HG03354 (cell line): ENCODE results near the gene EXOC4.

Source experiments
- ATAC-seq: cut with Tn5 transposase; IDR thresholded peaks from one replicate; pipeline ENCODE4 v1.9.1; 2021; ENCODE audit warnings: mild to moderate bottlenecking; ENCODE audit not compliant: unreplicated experiment, poor library complexity, severe bottlenecking

The EXOC4 gene

DNA sequence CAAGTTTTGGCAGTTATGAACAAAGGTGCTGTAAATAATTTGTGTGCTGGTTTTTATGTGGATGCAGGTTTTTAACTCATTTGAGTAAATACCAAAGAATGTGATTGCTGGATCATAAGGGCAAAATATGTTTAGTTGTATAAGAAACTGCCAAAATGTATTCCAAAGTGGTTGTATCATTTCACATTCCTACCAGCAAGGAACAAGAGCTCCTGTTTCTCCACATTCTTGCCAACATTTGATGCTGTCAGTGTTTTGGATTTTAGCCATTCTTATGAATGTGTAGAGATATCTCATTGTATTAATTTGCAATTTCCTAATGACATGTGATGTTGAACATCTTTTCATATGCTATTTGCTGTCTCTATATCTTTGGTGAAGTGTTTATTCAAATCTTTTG, 666.9 kb downstream of the EXOC4 start:
- ATAC-seq, result no peak

DNA sequence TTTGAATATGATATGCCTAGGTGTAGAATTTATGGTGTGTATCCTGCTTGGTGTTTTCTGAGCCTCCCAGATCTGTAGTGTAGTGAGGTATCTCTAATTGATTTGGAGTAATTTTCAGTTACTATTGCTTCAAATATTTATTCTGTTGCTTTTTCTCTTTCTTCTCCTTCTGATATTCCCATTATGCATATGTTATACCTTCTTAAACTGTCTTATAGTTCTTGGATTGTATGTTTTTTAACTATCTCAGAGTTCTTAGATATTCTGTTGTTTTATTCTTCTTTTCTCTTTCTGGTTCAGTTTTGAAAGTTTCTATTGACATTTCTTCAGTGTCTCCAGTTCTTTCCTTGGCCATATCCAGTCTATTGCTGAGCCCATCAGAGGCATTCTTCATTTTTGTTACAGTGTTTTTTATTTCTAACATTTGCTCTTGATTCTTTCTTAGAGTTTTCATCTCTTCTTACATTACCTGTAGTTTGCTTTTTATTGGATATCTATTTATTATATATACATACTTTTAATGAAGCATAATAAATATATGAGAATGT, 668.8 kb downstream of the EXOC4 start:
- ATAC-seq, result no peak

DNA sequence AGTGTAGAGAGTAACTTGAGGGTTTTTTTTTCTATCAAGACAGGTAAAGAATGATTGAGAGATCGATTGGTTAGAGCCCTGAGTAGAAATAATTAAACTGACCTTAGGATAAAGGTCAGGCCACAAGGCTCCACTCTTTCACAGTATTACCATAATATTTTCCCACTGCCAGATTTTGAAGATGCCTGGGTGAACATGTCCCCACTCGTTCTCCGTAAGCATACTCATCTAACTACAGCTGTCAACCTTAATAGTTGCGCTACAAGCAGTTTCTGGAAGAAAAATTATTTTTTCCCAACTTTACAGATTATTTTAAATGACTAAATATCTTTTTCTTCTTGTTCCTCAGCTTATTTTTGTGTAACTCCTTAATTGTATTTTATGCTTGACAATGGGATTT, 671.1 kb downstream of the EXOC4 start:
- ATAC-seq, result no peak

DNA sequence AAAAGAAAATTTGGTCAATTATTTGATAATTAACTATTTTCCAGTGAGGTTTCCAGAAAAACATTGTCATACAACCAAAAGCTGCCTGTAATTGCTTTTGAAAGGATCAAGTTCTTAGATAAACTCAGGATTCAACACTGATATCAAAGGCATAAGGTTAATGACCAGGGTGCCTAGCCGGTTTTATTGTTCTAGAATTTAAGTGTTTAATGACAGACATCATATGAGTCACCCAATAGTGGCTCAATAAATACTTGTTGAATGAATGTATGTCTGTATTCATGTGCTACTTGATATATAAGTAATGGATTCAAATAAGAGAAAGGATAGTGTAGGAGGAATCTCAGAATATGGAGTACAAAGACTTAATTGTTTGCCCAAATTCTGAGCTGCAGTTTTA, 678.2 kb downstream of the EXOC4 start:
- no peak for ATAC-seq

DNA sequence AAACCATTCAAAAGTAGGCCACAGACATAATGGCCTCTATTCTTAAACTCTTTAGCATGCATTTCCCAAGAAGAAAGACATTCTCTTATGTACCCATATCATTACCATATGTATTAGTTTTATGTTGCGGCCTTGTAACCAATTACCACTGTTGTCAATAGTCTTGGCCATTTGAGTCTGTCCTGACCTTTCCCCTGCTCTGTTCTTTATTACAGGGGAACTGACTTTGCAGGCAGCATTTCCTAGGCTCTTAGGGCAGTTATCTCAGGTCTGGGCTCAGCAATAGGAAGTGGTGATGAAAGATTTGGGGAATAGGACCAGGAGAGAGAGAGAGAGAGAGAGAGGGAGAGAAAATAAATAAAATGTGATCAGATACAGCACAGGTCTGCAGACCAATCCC, 679.7 kb downstream of the EXOC4 start:
- ATAC-seq, result no peak

DNA sequence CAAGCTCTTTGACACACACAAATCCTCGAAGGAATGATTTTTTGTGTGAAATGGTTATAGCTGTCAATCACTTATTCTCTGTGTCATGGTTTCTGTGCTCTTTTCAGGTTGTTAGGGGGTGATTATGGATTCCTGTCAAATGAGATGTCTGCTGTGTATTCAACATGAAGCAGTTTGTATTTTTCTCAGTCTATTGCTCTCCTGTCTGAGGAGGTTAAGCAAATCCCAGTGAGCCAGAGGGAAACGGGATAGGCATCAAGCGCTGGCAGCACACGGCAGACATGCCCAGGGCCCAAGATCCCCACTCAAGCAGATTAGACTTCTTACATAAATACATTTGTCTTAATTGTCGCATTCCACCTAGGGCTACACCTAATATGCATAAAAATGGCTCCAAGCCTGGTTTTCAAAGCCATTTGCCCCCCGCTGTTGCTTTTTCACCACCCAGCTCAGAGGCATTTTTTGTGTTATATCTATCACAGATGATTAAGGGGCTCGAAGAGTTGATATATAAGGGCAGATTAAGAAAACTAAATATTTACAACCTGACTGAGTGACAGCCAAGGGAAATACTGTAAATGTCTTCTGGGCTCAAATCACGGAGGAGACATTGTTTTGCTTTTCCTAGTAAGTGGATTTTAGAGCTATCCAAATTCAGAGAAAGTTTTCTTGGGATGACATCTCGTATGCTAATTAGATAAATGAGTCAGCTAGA, 681.5 kb downstream of the EXOC4 start:
- ATAC-seq, result no peak

DNA sequence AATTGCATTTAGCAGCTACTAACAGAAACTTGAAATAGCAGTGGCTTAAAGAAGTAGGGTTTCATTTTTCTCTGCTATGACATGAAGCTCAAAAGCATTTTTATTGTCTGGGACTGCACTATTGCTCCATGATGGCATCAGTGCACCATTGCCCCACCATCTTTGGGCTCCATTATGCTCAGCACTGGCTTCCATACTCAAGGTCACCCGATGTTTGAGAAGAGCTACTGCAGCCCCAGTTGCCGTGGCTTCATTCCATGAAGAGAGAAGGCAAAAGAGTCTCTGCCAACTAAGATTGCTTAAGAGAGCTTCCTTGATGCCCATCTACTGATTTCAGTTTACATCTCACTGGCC, 682.1 kb downstream of the EXOC4 start:
- ATAC-seq, result no peak

DNA sequence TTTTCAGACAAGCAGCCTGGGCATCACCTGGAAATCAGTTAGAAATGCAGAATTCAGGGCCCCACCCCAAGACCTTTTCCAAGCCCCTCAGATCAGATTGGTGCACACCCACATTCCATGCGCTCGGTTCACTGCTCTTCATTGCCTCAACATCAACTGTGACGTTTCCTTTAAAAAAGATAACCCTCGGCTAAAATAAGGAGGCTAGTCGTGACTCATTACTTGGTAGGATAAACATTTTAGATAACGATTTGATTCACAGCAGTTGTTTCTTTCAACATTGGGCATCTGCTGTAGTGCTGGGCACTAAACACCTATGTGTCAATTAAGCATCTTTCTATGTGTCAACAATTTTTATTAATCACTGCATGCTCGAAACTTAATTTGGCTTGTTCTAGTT, 683.2 kb downstream of the EXOC4 start:
- ATAC-seq, result no peak

DNA sequence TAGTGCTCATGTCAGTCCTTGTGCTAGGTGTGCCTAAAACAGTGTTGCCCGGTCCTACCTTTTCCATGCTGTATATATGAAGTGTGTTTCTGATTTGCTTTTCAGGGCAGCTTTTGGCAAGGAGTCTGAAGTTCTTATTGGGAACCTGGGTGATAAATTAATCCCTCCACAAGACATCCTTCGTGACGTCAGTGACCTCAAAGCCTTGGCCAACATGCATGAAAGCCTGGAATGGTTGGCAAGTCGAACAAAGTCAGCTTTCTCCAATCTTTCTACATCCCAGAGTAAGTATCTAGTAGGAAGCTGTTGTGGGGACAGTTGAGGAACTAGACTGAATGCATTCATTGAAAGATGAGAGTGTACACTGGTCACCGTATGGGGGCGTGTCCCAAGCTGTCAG, 684.9 kb downstream of the EXOC4 start:
- no peak for ATAC-seq

DNA sequence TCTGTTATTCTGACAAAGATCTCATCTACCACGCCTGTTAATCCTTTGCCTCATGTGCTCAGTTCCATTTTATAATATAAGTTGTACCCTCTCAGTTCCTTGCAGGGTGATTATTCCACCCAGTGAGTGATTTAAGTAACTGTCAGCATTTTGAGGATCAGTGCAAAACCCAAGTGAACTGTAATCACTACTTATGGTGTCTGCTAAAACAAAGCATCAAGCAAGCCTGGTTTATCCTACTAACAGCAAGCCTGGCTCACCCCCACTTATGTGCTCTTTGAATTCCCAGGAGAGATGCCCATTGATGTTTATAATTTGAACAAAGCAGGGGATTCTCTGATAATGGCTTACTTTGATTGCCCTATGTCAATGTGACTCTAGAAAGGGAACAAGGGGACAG, 687.5 kb downstream of the EXOC4 start:
- ATAC-seq, result no peak

DNA sequence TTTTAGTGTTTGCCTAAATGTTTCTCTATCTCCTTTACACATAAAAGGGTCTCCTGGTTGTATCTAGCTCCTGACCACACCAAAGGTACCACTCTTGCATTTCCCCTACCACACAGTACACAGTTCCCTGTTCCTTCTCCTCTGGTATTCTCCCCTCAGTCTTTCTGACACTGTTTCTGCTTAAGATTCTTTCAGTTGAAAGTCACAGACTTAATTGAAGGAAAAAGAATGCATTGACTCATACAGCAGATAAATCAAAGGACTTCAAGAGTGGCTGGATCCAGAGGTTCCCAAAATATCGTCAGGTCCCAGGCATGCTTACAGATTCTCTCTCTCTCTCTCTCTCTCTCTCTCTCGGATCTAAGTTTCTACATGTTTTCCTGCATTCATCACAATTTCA, 688.6 kb downstream of the EXOC4 start:
- ATAC-seq, result no peak

DNA sequence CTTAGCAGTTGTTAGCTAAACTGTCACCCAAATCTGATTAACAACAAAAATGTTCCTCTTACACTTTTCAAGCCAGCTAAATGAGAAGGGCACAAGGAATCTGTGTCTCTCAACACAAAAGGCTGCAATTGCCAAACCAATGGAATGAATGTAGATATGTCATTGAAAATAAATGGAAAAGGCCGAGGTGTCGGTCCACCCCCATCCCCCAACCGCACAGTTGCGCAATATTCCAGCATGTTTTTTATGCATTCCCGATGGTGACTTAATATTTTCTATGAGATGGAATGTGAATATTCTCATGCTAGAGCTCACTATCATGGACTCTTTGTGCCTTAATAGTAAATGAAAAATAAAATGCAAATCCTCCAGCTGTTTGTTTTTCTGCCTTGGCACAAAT, 692.6 kb downstream of the EXOC4 start:
- no peak for ATAC-seq

DNA sequence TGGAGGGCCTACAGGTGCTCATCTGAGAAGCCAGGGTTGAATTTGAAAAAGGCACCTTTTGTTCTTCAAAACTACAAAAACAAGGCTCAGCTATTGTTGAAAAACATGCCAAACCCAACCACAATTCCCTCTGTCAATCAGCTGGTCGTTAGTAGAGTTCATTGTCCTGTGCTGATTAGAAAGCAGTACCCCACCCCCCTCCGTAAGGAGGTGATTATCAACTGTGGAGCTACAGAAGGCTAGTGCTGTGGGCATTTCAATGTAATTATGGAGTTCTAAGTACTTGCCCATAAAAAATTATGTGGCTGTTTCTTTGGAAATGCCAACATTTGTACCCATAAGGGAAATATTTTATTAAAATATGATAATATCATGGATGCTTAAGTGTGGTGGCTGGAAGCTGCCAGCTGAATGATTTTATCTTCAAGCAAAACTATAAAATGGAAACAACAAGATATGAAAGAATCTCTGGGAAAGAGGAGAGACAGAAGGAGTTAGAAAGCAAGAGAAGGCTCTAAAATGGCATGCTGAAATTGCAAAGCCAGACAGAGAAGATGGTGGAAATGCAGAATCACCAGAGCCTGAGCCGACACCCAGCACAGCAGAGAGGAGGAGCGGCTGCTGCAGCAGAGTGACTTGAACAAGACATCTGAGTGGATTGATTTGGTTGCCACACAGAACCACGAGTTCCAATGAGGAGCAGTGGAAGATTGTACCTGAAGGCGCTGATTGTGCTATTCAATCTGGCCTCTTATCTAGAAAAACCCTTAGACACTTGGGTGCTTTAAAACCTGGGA, 694.8 kb downstream of the EXOC4 start:
- no peak for ATAC-seq

DNA sequence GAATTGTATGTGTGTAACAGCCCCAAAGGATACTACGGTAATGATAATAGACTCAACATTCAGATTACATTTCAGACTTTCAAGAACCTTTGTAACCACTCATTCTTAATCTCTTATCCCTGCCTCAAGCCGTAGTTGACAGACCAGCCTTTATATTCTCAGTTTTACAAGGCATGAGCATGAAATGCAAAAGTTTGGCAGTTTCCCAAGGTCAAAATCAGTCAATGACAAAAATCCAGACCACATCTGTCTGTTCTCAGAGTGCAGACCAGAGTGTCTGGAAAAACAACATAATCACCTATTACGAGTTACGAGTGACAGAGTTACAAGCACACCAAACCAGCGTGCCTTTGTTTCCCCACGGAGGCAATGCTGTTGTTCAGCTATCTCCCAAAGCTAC, 695.7 kb downstream of the EXOC4 start:
- no peak for ATAC-seq

DNA sequence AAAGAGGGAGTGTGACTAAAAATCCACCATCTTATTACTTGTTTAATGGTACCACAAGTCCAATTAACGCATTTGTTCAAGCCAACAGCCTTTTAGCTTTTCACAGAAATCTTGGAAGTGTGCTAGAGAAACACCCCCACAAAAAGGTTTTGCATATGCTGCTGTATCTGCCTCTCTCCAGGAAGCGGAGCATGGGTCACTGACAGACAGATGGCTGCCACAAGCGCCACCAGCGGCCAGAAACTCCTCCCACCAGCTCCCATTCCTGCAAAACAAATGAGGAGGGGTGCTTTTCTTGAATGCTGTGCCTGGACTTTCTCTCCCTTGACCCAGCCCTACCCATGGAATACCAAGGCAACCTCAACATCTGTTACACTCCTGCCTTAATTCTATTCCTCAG, 698.0 kb downstream of the EXOC4 start:
- ATAC-seq, result no peak

DNA sequence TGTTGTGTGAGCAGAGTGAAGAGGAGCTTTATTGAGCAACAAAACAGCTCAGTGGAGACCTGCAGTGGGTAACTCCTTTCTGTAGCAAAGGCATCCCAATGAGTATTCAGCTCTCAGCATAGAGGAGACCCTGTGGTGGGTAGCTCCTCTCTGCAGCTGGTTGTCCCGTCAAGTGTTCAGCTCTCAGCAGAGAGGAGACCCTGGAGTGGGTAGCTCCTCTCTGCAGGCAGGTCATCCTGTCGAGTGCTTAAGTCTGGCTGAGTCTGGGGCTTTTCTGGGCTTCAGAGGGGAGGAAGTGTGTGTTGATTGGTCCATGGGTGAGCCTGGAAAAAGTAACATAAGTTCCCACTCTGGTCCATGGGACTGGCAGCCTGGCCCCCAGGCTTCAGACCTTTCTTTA, 702.3 kb downstream of the EXOC4 start:
- no peak for ATAC-seq

DNA sequence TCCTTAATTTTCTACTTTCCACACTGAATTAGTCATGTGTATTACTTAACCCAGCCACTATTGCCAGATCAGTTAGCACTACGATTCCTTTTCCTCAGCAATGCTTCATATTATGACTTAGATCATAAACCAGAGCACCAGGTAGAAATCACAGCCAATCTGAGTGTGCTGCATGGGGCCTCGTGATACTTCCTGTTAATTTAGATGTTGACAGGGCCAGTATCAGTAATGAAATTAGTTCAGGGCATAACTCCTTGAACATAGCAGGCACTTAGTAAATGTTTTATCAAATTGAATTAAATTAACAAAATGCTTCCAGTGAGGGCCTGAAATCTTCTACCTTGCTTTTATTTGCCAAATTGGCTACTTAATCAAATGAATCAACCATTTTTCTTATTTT, 705.0 kb downstream of the EXOC4 start:
- ATAC-seq, result no peak

DNA sequence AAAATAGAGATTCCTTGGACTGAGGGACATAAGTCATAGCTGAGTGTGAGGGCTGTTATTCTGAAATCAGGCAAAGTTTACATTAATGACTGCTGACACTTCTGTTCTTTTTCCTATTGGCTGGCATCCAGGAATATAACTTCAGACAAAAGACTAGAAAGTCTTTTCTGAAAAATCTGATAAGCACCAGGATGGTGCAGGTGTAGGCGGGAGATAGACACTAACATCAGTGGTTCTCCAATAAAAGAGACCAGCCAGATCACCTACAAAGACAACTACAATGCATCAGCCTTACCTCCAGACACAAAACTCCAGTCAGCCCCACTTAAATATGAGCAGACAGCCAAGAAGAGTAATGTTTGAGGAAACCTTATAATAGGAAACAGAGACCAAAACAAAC, 705.9 kb downstream of the EXOC4 start:
- no peak for ATAC-seq

DNA sequence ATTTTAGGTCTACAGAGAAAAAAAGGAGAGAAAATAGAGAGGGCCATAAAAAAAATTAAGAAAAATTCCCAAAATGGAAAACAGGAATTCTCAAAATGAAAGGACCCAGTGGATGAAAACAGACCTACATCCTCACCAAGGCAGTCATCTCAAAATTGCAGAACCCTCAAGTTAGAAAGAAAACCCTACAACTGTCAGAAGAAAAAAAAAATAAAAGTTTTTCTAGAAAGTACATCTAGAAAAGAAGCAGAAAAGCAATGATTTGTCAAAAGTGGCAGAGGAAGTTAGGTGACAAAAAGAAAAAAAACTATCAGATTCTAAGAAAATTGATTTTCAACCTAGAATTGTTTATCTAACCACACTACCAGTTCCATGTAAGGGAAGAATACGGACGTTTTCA, 706.6 kb downstream of the EXOC4 start:
- no peak for ATAC-seq

DNA sequence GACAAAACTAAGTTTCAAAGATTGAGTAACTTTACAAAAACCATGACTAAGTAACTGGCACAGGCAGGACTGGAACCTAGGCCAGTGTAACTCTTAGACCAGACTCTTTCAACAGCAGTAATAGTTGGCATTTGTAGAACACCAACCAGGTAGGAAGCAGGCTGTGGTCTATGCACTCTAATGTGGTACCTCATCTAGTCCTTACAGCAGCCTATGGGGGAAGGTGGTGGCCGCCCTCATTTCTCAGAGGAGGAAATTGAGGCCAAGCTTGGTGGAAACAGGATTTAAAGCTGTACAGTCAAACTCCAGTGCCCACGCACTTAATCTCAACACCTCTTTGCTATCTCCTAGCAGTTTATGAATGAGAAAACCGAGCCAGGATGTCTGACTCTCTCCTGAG, 708.8 kb downstream of the EXOC4 start:
- no peak for ATAC-seq

DNA sequence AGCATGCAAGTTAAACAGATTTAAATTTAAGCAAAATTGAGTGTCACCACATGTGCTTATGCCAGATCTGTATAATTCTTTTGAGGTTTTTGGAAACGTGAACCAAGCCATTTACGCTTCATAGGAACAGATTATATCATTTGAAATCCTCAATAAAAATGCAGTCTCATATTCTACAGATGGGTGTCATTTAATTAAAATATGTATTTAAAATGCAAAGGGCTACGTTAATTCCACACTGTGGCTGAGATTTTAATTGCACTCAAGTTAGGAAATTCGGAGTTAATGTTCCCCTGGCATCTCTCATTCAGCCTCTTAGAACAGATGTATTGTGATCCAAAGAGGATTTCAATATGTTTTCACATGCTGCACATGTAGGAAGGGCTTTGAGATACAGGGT, 709.8 kb downstream of the EXOC4 start:
- no peak for ATAC-seq
